Sigmoid colon (tissue), 7 donors: Measurements from ENCODE around the gene TRH. TPM values are rescaled to one million over a fixed set of nuclear protein-coding genes. Genes with fewer than 3 reads are reported as not detected.
A peak's percentile ranks its signal among the peaks of the same experiment; 100 is the strongest.

Experiments
- DNase-seq: peaks from one replicate; pipeline ENCODE4 v3.0.0-alpha.2; 2019
- H3K27ac ChIP-seq, 4 donors: fragments of 200-600 bp; sonication (generic); one replicate each; pipeline ENCODE4 v1.5.1; 2016 to 2019; ENCODE audit warnings: mild to moderate bottlenecking in 1 of 4
- H3K27me3 ChIP-seq, 3 donors: fragments of 200-600 bp; sonication (generic); one replicate each; pipeline ENCODE4 v1.5.1; 2019; ENCODE audit warnings: mild to moderate bottlenecking in 1 of 3
- H3K36me3 ChIP-seq, 4 donors: fragments of 200-600 bp; sonication (generic); one replicate each; pipeline ENCODE4 v1.5.1; 2016 to 2019
- H3K4me1 ChIP-seq, 4 donors: fragments of 200-600 bp; sonication (generic); one replicate each; pipeline ENCODE4 v1.5.1; 2017 to 2019
- H3K4me3 ChIP-seq, 4 donors: fragments of 200-600 bp; sonication (generic); one replicate each; pipeline ENCODE4 v1.5.1; 2017 to 2019; ENCODE audit warnings: mild to moderate bottlenecking in 2 of 4, moderate library complexity in 1 of 4
- H3K9me3 ChIP-seq, 4 donors: fragments of 200-600 bp in 3 of 4; sonication (generic) in 3 of 4; one replicate each; pipeline versions ENCODE4 v1.5.1 to v1.6.1; 2013 to 2019
- CTCF ChIP-seq, 4 experiments: fragments of 450-650 bp in 3 of 4; fragments of 200-600 bp in 1 of 4; IDR thresholded peaks; one replicate each; pipeline ENCODE4 v1.5.1; 2016 to 2019; ENCODE audit warnings: antibody characterized with exemption in 4 of 4, mild to moderate bottlenecking in 3 of 4, moderate library complexity in 2 of 4
- EP300 ChIP-seq, 4 donors: sonication (generic); formaldehyde crosslinking; IDR thresholded peaks; one replicate each; pipeline ENCODE4 v1.6.1; 2017; ENCODE audit warnings: antibody characterized with exemption in 4 of 4
- POLR2A ChIP-seq, 2 donors: fragments of 450-650 bp; IDR thresholded peaks; one replicate each; pipeline ENCODE4 v1.6.1; 2016; ENCODE audit warnings: antibody characterized with exemption in 2 of 2, mild to moderate bottlenecking in 2 of 2, moderate library complexity in 2 of 2
- POLR2AphosphoS5 ChIP-seq, 4 donors: sonication (generic); formaldehyde crosslinking; IDR thresholded peaks; one replicate each; pipeline ENCODE4 v1.6.1; 2017; ENCODE audit warnings: antibody characterized with exemption in 4 of 4
- WGBS, 2 donors: extraction: QIAGEN DNeasy Blood & Tissue Kit; methylation state at CpG; one replicate each; pipeline ENCODE4 v1.1.7; 2013; 5-methylcytosine and 5-hydroxymethylcytosine counted together
- intact Hi-C: fragments of 100-400 bp; cut with DNase I; formaldehyde crosslinking; loops from one replicate; pipeline ENCODE4 v1.15.1; 2023
- polyA plus RNA-seq, 3 donors: library from polyadenylated mRNA; stranded (reverse); fragments of 200-250 nt; gene quantifications; one replicate each; pipeline ENCODE4 v1.2.3, GENCODE V29; 2013
- total RNA-seq, 4 donors: library from RNA; depleted of rRNA; stranded (reverse); fragments of >200 nt; gene quantifications; one replicate each; pipeline ENCODE4 v1.1.0, GENCODE V29; 2016
- donor health status: healthy with polysubstance abuse.
- donor health status: Bipolar disorder and iron deficiency.
- donor health status: healthy.

TRH gene
- total and polyA plus RNA-seq, 7 donors = 0.03 TPM; not detected in 6

- Histone ChIP-seq H3K36me3 (no peaks in the 10 kb centered on the region), H3K4me3 (no peak overlapping the region), H3K9me3 (no peaks in the 10 kb centered on the region), H3K27ac (no peak overlapping the region), H3K4me1 (peaks cover 0 to 21% (median 18%) of the 10 kb centered on the region in 4 donors), H3K27me3 (peaks cover 19 to 35% (median 32%) of the 10 kb centered on the region in 3 donors)
- no peak for TF ChIP-seq EP300 (IDR thresholded peaks at IDR 0.05)
- no peak for TF ChIP-seq POLR2A (IDR thresholded peaks at IDR 0.05)
- no peak for TF ChIP-seq POLR2AphosphoS5 (IDR thresholded peaks at IDR 0.05)
- no peak for TF ChIP-seq CTCF (IDR thresholded peaks at IDR 0.05)
- DNase-seq = no peak
- WGBS, 2 donors = 43 to 75% methylated on average over 8 of the region's 8 CpGs
- intact Hi-C loops = no loop called here
Measured at GRCh38 chr3:129971351-129972052, 3.0 kb upstream of the TRH start.

- TF ChIP-seq POLR2A (IDR thresholded peaks at IDR 0.05) (no peak), EP300 (IDR thresholded peaks at IDR 0.05) (no peak), CTCF (IDR thresholded peaks at IDR 0.05) (no peak), POLR2AphosphoS5 (IDR thresholded peaks at IDR 0.05) (no peak)
- no peak overlapping the region for H3K27ac ChIP-seq
- H3K9me3 ChIP-seq = no peaks in the 10 kb centered on the region
- H3K4me1 ChIP-seq = peaks cover 0 to 21% (median 18%) of the 10 kb centered on the region in 4 donors
- 91 to 94% methylated on average over 2 of the region's 2 CpGs for WGBS, 2 donors
- H3K27me3 ChIP-seq = peaks cover 25 to 43% (median 40%) of the 10 kb centered on the region in 3 donors
- intact Hi-C loops = no loop called here
- no peak overlapping the region for H3K4me3 ChIP-seq
- H3K36me3 ChIP-seq = no peaks in the 10 kb centered on the region
- no peak for DNase-seq
Measured at GRCh38 chr3:129972301-129972700, 2.2 kb upstream of the TRH start.

DNA sequence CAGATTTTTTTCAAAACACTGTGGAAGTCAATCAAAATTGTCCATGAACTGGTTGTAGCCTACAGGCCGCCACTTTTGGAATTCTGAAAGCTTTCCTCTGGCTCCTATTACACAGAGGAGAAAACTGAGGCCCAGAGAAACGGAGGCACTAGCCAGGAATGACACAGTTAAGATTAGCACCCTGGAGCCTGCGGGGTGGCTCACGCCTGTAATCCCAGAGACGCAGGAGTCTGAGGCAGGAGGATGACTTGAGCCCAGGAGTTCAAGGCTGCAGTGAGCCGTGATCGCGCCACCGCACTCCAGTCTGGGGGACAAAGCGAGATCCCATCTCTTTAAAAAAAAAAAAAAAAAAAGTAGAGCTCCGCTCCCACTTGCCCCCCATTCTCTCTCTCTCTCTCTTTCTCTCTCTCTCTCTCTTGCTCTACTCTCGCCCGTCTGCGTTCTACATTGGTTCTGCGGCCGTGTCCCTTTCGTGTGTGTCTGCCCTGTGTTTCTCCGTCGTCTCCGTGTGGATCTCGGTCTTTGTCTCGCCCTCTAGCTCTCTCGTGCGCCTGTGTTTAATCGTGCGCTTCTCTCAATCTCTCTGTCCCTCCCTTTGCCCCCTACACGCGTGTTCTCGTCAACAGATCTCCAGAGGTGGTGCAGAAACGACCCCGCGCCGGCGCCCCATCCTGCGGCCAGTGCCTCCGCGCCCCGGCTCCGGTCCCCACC, 512 bp upstream of the TRH start:
- intact Hi-C loops = no loop called here
- WGBS, 2 donors = 32 to 48% methylated on average over 39 of the region's 39 CpGs
- Histone ChIP-seq H3K4me1 (peaks cover 0 to 21% (median 18%) of the 10 kb centered on the region in 4 donors), H3K4me3 (peak overlapping the region in 2 of 4 donors; percentile 25 to 26), H3K27ac (no peak overlapping the region), H3K9me3 (no peaks in the 10 kb centered on the region), H3K27me3 (peaks cover 25 to 60% (median 53%) of the 10 kb centered on the region in 3 donors), H3K36me3 (no peaks in the 10 kb centered on the region)
- no peak for DNase-seq
- TF ChIP-seq EP300 (IDR thresholded peaks at IDR 0.05) = no peak
- TF ChIP-seq CTCF (IDR thresholded peaks at IDR 0.05) = no peak
- TF ChIP-seq POLR2AphosphoS5 (IDR thresholded peaks at IDR 0.05) = no peak
- TF ChIP-seq POLR2A (IDR thresholded peaks at IDR 0.05) = no peak

DNA sequence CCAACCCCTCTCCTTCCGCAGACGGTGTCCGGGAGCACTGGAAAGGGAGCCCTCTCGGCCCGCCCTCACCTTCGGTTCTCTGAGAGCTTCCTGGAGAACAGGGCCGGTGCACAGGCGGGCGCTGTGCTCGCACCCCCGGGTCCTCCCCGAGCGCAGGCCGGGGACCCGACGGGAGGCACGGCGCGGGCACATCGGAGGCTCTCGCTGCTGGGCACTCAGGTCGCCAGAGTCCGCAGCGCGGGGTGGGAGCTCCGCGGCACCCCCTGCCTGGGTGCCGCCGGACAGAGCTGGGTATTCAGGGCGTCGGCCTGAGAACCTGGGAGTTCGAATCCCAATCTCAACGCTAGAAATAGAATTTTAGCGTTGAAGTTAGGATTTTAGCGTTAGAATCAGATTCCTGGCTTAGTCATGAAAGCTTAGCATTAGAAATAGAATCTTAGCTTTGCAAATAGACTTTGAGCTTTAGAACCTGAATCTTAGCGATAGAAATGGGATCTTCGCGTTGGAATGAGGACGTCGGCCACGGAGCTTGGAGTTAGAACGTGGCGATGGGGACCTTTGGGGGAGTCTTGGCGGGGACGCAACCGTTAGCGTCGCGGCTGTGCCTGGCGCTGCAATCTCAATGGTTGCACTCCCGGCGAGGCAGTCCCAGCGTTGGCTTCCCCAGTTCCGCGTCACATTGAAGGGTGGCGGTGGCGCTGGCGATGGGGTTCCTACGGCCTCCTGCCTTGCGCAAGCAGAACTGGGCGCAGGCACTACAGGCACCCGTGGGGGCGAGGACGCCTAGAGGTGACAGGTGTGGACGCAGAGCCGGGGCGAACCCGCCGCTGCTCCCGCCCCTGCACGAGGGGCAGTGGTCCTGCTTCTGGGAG, 549 bp downstream of the TRH start:
- TF ChIP-seq CTCF (IDR thresholded peaks at IDR 0.05) = no peak
- no peak for TF ChIP-seq POLR2A (IDR thresholded peaks at IDR 0.05)
- TF ChIP-seq EP300 (IDR thresholded peaks at IDR 0.05) = no peak
- no peak for TF ChIP-seq POLR2AphosphoS5 (IDR thresholded peaks at IDR 0.05)
- Histone ChIP-seq H3K36me3 (no peaks in the 10 kb centered on the region), H3K27me3 (peaks cover 29 to 70% (median 57%) of the 10 kb centered on the region in 3 donors), H3K9me3 (no peaks in the 10 kb centered on the region), H3K4me3 (peak overlapping the region in 2 of 4 donors; percentile 25 to 26), H3K4me1 (peaks cover 0 to 21% (median 18%) of the 10 kb centered on the region in 4 donors), H3K27ac (no peak overlapping the region)
- intact Hi-C loops = no loop called here
- WGBS, 2 donors = 2 to 8% methylated on average over 71 of the region's 71 CpGs
- DNase-seq = no peak
